ENCODE measurements around the gene TPPP2.

DNA sequence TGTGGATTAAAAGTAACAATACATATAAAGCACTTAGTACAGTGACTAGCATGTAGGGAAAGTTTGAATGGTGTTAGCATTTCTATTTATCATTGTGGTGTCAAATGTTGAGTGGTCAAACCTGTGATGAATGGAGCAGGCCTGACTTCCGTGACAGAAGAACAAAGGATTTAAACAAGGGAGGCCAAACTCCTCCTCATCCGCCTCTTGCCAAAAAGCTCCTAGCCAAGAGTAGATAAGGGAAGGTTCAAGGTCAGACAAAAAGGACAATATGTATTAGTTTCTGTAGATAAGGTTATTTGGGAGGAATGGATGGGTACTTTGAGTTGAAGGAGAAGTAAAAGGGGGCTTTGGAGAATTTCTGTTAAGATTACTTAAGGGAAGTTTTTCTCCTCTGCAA lies 18.6 kb downstream of the TPPP2 start:
- TF ChIP-seq, protein P1, sequence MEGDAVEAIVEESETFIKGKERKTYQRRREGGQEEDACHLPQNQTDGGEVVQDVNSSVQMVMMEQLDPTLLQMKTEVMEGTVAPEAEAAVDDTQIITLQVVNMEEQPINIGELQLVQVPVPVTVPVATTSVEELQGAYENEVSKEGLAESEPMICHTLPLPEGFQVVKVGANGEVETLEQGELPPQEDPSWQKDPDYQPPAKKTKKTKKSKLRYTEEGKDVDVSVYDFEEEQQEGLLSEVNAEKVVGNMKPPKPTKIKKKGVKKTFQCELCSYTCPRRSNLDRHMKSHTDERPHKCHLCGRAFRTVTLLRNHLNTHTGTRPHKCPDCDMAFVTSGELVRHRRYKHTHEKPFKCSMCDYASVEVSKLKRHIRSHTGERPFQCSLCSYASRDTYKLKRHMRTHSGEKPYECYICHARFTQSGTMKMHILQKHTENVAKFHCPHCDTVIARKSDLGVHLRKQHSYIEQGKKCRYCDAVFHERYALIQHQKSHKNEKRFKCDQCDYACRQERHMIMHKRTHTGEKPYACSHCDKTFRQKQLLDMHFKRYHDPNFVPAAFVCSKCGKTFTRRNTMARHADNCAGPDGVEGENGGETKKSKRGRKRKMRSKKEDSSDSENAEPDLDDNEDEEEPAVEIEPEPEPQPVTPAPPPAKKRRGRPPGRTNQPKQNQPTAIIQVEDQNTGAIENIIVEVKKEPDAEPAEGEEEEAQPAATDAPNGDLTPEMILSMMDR (IDR thresholded peaks at IDR 0.05), result no peak
- TF ChIP-seq POLR2A (IDR thresholded peaks at IDR 0.05), result no peak
